Renal cortical epithelial cell (primary cell): Measurements from ENCODE around the gene NPHP4. TPM values are rescaled to one million over a fixed set of nuclear protein-coding genes. Genes with fewer than 3 reads are reported as not detected.
"Not testable (repeated sequence)": the region's sequence is repeated elsewhere in the genome, so short reads cannot be mapped to it uniquely, and the experiment has no call there.

Source experiments
- DNase-seq: peaks from one replicate; pipeline ENCODE4 v3.0.0-alpha.2; 2011; ENCODE audit warnings: low read depth
- total RNA-seq: library from RNA; depleted of rRNA; stranded (reverse); fragments of >200 nt; gene quantifications from 2 replicates; pipeline ENCODE4 v1.2.3, GENCODE V29; 2014

The NPHP4 gene
- total RNA-seq, 1 donor from 2014 or later, result 14.3 TPM

DNA sequence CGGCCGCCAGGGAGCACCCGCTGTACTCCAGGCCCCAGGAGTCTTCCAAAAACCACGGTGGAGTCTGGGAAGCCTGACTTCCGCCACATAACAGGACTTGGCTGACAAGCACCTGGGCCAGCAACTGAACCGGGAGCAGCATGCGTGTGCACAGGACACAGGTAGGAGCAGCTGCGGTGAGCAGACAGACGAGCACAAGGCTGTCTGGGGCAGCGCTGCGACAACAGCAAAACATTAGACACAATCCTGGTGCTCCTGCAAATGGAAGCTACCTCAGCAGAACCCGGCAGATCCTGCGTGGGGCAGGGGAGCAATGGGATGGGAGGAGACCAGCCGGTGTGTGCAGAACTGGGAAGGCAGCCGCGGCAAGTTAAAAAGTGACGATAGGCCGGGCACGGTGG, 80.4 kb downstream of the NPHP4 start:
- no peak for DNase-seq

DNA sequence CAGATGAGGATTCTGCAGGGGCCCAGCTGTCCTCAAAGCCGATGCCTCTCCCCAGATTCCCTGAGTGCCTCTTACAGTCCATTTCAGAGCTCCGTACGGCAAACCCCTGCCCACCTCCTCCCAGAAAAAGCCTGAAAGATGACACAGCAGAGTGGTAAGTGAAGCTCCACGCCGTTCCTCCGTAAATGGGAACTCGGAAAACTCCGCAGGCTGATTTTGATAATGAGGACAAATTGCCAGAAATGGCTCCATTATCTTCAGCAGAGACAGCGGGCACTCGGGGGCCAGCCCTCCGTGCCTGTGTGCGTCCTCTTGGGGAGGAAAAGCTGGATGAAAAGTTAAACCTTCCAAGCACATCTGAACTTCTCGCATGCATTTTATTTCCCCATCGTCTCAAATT, 81.1 kb downstream of the NPHP4 start:
- no peak for DNase-seq

DNA sequence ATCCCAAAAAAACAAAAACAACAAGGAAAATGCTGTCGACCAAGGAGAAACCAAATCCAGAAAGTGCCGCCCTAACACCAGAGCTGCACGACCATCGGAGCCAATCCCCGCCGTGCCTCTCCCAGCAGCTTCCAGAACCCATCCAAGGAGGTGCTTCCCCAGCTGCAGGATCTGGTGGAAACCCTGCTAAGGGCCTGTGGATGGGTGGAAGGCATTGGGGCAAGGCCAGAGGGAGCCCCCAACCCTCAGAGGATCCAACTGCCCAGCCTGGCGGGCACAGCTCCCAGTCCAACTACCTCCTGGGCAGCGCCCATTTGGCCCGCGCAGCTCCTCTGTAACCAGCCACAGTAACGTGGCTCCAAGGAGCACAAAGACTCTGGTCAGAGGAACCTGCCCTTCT, 81.6 kb downstream of the NPHP4 start:
- DNase-seq, result no peak

DNA sequence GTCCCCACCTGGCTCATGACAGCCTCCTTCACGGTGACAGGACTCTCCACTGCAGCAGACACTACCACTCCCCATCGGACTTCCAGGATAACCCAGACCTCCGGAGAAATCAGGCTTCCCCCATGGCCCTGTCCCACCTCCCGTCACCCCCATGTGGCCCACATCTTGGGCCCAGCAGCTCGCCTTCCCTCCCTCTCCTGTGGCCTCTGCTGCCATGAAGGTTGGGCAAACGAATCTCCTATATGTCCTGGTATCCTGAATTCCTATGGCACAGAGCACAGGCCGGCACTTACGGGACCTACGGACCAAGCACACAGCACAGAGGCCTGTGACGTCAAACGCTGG, 82.0 kb downstream of the NPHP4 start:
- DNase-seq, result no peak

- DNase-seq, result no peak
These were observed 82.5 kb downstream of the NPHP4 start for GRCh38 chr1:5909576-5910275.

DNA sequence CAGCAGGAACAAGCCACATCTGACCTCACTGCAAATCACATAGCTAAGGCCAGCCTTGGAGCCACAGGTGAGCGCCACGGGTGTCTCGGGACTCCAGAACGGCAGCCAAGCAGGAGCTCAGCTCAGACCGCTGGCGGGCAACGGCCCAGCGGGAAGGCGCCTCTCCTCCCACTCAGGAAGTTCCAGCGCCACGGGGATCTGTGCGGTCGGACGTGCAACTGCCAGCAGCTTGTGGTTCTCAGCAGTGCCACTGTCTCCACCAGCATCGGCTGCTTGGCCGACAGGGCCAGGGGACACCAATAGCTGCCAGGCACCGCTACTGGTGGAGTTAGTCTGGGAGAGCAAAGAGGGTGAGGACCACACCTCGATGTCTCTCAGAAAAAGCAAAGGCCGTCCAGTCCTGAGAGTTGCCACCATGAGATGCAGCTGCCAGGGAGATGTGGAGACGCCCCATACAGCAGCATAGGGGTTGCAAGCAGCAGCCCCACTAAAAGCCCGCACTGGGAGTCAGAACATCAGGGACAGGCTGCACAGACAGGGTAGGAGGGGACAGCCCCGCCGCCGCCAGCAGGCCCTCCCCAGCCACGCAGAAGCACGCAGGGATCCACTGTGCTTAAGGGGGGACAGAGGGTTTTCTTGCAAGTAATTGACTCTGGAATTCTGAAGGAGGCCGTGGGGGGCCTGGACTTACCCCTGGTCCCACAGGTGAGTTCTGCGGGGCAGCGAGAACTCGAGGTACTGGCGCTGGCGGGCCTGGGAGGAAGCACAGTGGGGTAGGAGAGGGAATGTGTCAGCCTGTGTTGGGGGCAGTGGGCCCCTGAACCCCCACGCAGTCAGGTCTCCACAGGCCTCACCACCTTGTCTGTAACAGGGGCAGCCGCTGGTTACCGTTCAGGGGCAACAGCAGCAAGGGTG, 83.5 kb downstream of the NPHP4 start:
- no peak for DNase-seq

DNA sequence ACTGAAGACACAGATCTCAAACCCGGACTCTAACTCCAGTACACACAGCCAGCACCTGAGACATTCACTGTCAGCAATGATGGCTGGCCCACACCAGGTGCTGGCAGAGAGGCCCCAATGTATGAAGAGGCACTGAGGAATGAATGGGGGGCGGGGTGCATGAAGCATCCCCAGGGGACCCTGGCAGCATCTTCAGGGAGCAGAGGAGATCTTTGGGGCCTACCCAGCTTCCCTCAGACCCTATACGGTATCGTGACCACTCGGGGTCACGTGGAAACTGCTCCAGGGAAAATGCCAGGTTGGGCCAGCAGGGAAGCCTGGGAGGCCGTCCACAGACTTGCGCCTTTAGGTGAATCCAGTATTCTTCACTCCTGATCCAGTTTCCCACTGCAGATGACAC, 84.3 kb downstream of the NPHP4 start:
- DNase-seq, result no peak

- no peak for DNase-seq
These were observed 84.8 kb downstream of the NPHP4 start for GRCh38 chr1:5907386-5907785.

- no peak for DNase-seq
These were observed 85.3 kb downstream of the NPHP4 start for GRCh38 chr1:5906966-5907365.

- no peak for DNase-seq
These were observed 86.1 kb downstream of the NPHP4 start for GRCh38 chr1:5906116-5906515.

DNA sequence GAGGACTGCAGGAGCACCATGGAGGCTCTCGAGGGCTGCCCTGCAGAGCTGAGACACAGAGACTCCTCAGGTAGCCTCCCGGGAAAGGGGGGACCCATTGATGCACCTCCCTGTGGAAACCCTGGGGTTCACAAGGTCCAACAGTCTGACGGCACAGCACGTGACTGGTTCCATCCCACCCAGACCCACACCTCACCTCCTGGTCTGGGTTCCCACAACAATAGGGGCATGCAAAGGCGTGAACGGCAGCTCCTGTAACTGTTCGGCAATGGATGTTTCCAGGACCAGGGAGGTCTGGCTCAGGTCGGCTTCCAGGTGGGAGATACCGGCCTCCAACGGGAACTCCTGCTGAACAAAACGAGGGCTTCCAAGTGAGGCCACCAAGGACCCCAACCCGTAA, 86.8 kb downstream of the NPHP4 start:
- DNase-seq, result no peak

- no peak for DNase-seq
These were observed 87.7 kb downstream of the NPHP4 start for GRCh38 chr1:5904551-5904950.

DNA sequence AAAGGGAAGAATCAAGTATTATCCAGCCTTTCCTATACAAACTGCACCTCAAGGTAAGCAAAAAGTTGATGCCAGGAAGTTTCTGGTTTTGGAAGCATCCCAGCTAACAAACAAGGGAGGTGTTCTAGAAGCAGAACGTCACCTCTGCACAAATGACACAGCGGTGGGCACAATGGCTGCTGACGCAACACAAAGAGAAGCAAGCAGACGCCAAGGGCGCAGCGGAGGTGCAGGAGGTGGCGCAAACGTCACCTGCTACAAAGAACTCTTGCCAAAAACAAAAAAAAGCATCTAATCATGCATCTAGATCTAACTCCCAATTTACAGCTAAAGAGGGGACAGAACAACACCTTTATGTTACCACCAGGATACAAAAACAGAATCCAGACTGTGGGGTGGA, 88.5 kb downstream of the NPHP4 start:
- no peak for DNase-seq

GRCh38 chr1:5903031-5903430, 89.2 kb downstream of the NPHP4 start:
- no peak for DNase-seq

GRCh38 chr1:5901841-5902240, 90.4 kb downstream of the NPHP4 start:
- DNase-seq, result no peak

- no peak for DNase-seq
These were observed 91.1 kb downstream of the NPHP4 start for GRCh38 chr1:5901150-5901549.

DNA sequence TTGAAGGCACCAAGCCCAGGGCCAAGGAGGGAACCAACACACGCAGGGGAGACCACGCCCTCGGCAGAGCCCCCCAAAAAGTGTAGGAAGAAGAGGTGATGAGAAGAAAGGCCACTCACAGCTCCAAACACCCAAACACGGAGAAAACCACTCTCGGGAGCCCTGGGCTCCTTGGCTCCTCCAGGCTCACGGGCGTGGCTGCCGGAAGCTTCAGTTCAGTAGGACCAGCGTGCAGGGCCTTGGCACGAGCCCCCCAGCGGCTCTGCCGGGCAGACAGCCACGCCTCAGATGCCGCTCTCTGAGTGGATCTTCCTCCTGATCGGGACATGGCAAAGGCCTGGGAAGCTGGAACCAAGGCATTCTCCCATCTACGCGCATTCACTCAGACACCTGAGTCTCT, 94.0 kb downstream of the NPHP4 start:
- no peak for DNase-seq

DNA sequence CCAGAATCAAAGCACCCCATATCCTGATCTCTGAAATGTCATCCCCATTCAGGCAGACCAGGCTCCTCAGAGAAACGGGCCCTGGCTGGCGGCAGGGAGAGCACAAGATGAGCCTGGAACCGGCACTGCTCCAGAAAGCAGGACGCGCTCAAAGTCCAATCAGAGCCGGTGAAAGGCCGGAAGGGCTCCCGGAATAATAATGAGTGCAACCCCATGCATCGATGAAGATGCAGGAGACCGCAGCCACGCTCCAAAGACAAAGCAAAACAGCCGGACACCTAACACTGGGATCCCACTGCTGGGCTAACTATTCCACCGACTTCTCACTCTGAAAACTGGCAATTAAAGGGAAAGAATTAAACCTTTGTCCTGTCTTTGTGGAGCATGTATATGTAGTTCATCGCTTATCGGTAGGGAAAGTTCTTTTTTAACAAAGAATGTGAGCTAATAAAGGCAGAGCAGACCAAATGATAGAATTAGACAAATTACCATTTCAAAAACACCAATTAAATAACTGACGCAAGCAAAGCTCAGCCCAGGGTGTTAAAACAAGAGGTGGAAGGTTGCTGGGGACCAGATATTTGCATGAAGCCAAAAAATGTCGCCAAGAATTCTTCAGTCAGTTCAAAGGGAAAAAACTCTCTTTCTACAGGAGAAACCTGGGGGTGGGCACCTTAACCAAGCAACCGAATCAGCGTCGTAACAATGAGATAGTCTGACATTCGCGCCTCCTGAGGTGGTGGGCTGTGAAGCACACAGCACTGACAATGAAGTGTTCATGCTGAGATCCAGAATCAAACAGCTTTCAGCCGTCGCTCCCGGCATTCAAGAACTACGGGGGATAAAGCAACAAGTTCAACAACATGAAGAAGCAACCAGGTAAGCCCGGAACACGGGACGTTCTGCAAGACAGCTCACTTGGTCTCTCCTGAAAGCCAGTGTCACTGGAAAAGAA, 95.2 kb downstream of the NPHP4 start:
- DNase-seq, result peak; percentile 13

- no peak for DNase-seq
These were observed 96.5 kb downstream of the NPHP4 start for GRCh38 chr1:5895446-5896406.

DNA sequence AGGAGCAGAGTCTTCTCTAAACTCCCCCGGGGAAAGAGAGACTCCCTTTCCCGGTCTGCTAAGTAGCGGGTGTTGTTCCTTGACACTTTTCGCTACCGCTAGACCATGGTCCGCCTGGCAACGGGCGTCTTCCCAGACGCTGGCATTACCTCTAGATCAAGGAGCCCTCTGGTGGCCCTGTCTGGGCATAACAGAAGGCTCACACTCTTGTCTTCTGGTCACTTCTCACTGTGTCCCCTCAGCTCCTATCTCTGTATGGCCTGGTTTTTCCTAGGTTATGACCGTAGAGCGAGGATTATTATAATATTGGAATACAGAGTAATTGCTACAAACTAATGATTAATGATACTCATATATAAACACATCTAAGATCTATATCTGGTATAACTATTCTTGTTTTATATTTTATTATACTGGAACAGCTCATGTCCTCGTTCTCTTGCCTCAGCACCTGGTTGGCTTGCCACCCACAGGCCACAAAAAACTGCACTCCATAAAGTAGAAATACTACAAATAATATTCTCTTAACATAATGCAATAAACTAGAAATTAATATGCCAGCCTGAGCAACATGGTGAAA, 98.4 kb downstream of the NPHP4 start:
- not testable (repeated sequence) for DNase-seq

GRCh38 chr1:5892329-5892728, 99.9 kb downstream of the NPHP4 start:
- no peak for DNase-seq
